ENCODE measurements around the gene CTIF. TPM values are rescaled to one million over a fixed set of nuclear protein-coding genes. Genes with fewer than 3 reads are reported as not detected.

The CTIF gene
- total RNA-seq, 4 donors from 2014 or later: 72.2 to 137 (median 86.5) TPM

DNA sequence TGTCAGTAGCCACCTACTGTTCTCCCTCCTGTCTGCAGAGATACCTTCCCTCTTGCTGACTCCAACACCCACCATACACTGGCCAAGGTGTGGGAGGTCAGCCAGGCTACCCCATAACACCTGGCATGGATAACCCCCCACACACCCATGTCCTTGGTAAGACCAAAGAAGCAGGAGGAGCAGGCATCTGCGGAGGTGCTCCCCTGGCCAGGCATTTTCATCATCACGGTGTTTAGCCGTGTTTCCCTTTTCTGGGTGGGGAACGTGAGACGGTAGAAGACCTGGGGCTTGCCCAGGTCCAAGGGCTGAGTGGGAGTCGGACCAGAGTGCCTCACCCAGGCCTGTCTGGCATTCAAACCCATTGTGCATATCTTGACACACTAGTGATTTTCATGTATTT is 261.6 kb downstream of the CTIF start:
- peaks cover 0 to 5% (median 0%) of the 10 kb centered on the region in 4 donors for H3K4me1 ChIP-seq
- 90 to 95% methylated on average over 6 of the region's 6 CpGs for WGBS, 2 donors
- peaks cover 0 to 55% (median 0%) of the 10 kb centered on the region in 3 donors for H3K36me3 ChIP-seq
- no peaks in the 10 kb centered on the region for H3K9me3 ChIP-seq
- H3K4me3 ChIP-seq: no peak overlapping the region
- TF ChIP-seq, protein P1, sequence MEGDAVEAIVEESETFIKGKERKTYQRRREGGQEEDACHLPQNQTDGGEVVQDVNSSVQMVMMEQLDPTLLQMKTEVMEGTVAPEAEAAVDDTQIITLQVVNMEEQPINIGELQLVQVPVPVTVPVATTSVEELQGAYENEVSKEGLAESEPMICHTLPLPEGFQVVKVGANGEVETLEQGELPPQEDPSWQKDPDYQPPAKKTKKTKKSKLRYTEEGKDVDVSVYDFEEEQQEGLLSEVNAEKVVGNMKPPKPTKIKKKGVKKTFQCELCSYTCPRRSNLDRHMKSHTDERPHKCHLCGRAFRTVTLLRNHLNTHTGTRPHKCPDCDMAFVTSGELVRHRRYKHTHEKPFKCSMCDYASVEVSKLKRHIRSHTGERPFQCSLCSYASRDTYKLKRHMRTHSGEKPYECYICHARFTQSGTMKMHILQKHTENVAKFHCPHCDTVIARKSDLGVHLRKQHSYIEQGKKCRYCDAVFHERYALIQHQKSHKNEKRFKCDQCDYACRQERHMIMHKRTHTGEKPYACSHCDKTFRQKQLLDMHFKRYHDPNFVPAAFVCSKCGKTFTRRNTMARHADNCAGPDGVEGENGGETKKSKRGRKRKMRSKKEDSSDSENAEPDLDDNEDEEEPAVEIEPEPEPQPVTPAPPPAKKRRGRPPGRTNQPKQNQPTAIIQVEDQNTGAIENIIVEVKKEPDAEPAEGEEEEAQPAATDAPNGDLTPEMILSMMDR (IDR thresholded peaks at IDR 0.05): no peak
- no peak for DNase-seq (ENCODE audit: low spot score in 2 of 2)
- no peak overlapping the region for H3K27ac ChIP-seq
- H3K27me3 ChIP-seq: no peaks in the 10 kb centered on the region

DNA sequence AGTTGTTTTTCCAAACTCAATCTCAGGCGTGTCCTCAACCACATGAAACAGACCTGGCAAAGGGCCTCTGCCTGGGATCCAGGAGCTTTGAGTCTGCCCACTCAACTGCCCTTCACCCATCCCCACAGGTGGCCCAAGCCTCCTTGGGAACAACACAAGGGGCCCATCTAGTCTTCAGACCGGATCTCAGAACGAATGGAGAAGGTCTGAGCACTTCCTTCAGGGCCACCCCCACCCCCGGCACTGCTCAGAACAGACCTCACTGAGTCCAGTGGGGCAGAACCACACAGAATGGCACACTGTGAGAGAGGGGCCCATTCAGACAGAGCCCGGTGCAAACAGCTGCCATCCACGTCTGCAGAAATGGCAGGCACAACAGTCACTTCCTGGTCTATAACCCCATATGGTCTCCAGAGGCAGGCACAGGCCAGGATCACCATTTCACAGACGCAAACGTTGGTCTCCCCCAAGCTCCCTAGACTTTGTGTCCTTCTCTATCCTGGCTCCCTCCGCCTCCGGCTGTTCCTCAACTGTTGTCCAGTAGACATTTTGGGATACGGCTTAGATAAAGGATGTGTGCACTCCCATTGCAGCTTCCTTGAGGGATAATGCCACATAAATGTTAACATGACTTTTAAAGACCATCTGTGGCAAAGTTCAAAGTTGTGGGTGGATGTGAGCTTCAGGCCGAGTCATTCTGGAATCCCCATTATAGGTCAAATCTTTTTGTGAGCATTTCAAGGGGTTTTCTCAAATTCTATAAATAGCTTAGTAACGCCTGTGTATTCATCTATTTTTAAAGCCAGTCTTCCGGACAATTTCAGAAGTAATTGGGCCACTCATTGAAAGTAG is 262.3 kb downstream of the CTIF start:
- H3K27ac ChIP-seq: peak overlapping the region in 2 of 4 donors; percentile 13 to 27
- H3K4me3 ChIP-seq: no peak overlapping the region
- H3K36me3 ChIP-seq: peaks cover 0 to 50% (median 0%) of the 10 kb centered on the region in 3 donors
- TF ChIP-seq, protein P1 (IDR thresholded peaks at IDR 0.05): no peak
- no peak for TF ChIP-seq EP300 (IDR thresholded peaks at IDR 0.05)
- no peak for TF ChIP-seq POLR2A (IDR thresholded peaks at IDR 0.05)
- peaks cover 0 to 11% (median 0%) of the 10 kb centered on the region in 4 donors for H3K4me1 ChIP-seq
- no peaks in the 10 kb centered on the region for H3K9me3 ChIP-seq
- 63 to 73% methylated on average over 14 of the region's 14 CpGs for WGBS, 2 donors
- DNase-seq (ENCODE audit: low spot score in 2 of 2): no peak
- H3K27me3 ChIP-seq: no peaks in the 10 kb centered on the region

DNA sequence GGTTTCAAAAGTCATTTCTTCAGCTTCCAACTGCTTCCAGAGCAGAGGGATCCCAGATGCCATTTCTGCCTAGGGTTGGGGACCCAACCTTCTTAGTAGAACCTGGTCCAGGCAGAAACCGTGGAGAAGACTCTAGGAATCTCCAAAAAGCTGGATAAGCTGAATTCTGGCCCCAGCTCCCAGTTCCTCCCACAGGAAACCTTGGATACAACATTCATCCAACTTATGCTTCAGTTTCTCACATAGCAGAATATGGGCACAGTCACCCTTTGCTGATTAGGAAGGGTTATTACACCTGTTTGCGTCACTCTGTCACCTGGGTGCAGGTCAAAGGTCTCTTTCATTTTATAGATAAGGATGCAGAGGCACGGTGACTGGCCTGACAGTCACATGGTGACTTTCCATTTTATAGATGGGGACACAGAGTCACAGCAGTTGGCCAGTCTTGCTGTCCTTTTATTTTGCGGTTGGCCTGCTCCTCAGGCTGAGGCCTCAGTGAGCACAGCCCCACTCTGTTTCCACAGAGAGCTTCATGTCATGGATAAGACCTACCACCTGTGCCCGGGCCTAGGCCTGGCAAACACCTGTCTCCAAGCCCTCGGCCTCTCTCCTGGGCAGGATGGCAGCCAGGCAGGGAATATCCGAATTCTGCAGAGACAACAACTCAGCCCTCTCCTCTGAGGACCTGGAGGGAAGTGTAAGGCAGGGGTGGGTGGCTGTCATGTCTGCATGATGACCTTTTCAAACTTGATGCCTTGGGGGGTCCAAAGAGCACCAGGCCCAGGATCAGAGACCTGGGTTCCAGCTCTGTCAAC is 263.1 kb downstream of the CTIF start:
- H3K4me1 ChIP-seq: peaks cover 0 to 19% (median 4%) of the 10 kb centered on the region in 4 donors
- H3K27ac ChIP-seq: peak overlapping the region in 3 of 4 donors; percentile 13 to 29 (median 27)
- TF ChIP-seq POLR2A (IDR thresholded peaks at IDR 0.05): no peak
- no peak for TF ChIP-seq EP300 (IDR thresholded peaks at IDR 0.05)
- TF ChIP-seq, protein P1 (IDR thresholded peaks at IDR 0.05): no peak
- H3K27me3 ChIP-seq: no peaks in the 10 kb centered on the region
- H3K9me3 ChIP-seq: no peaks in the 10 kb centered on the region
- H3K4me3 ChIP-seq: no peak overlapping the region
- WGBS, 2 donors: 78 to 90% methylated on average over 5 to 7 of the region's 7 CpGs
- no peak for DNase-seq (ENCODE audit: low spot score in 2 of 2)
- H3K36me3 ChIP-seq: peaks cover 0 to 45% (median 0%) of the 10 kb centered on the region in 3 donors

DNA sequence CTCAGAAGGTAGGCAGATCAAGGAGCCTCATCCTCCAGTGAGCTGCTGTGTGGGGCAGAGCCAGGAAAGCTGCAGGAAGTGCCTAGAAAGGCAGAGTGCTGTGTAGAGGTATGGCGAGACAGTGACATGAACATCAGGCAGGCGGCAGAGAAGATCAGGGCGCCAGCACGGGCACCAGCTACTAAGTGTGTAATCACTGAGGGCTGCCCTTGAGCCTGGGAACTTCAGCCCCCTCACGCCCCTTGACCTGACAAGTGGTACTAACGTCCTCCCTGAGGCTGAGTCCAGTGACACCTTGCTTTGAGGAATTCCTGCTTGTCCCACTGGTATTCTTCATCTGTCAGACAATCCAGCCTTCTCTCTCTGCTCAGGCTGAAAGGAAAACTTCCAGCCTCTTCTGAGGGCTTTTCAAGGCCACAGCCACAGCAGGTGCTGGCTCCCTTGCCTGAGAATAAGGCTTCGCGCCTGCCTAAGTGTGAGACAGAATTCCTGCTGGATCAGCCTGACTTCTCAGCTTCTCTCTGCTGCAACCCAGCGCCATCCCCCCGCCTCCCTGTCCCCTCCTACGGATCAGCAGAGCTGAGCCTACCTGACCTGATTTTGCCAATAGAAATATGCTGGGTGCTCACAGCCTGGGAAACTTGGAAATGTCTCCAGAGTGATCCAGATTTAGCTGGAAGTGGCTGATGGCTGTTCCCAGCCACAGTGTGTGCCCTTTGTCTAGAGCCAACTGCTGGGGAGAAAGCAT is 263.9 kb downstream of the CTIF start:
- H3K4me1 ChIP-seq: peaks cover 0 to 24% (median 5%) of the 10 kb centered on the region in 4 donors

More for the DNA sequence above, 263.9 kb downstream of the CTIF start:
- no peak for DNase-seq (ENCODE audit: low spot score in 2 of 2)
- WGBS, 2 donors: 87 to 91% methylated on average over 11 of the region's 11 CpGs
- H3K27me3 ChIP-seq: no peaks in the 10 kb centered on the region
- H3K27ac ChIP-seq: peak overlapping the region in 1 of 4 donors; percentile 29
- TF ChIP-seq EP300 (IDR thresholded peaks at IDR 0.05) (no peak), POLR2A (IDR thresholded peaks at IDR 0.05) (no peak)
- TF ChIP-seq, protein P1 (IDR thresholded peaks at IDR 0.05): no peak
- H3K36me3 ChIP-seq: peaks cover 0 to 44% (median 0%) of the 10 kb centered on the region in 3 donors
- no peak overlapping the region for H3K4me3 ChIP-seq
- H3K9me3 ChIP-seq: no peaks in the 10 kb centered on the region
